Smooth muscle cell (in vitro differentiated cells): ENCODE measurements around the gene PRTFDC1. TPM values are rescaled to one million over a fixed set of nuclear protein-coding genes. Genes with fewer than 3 reads are reported as not detected.
A peak's percentile ranks its signal among the peaks of the same experiment; 100 is the strongest.

ENCODE experiments used
- DNase-seq: peaks from one replicate; lab custom pipeline; 2025; ENCODE audit not compliant: unreplicated experiment; lab: John Stamatoyannopoulos, UW
- H2AFZ ChIP-seq: fragments of 200-600 bp; sonication (generic); 2 replicates; pipeline ENCODE4 v1.6.0; 2016; ENCODE audit warnings: antibody characterized with exemption, low read depth, mild to moderate bottlenecking
- H3F3A ChIP-seq: fragments of 200-600 bp; sonication (generic); 2 replicates; pipeline ENCODE4 v1.6.0; 2017; ENCODE audit warnings: antibody characterized with exemption, low read depth
- H3K27ac ChIP-seq: fragments of 200-600 bp; sonication (generic); 2 replicates; pipeline ENCODE4 v1.5.1; 2016; ENCODE audit warnings: low read depth, mild to moderate bottlenecking
- H3K27me3 ChIP-seq: fragments of 200-600 bp; sonication (generic); 2 replicates; pipeline ENCODE4 v1.6.1; 2016; ENCODE audit warnings: low read depth, mild to moderate bottlenecking
- H3K36me3 ChIP-seq: fragments of 200-600 bp; sonication (generic); 2 replicates; pipeline ENCODE4 v1.5.1; 2016; ENCODE audit warnings: low read depth
- H3K4me1 ChIP-seq: fragments of 200-600 bp; sonication (generic); 2 replicates; pipeline ENCODE4 v1.5.1; 2016; ENCODE audit warnings: low read depth
- H3K4me2 ChIP-seq: fragments of 200-600 bp; sonication (generic); 2 replicates; pipeline ENCODE4 v1.6.0; 2016; ENCODE audit warnings: mild to moderate bottlenecking
- H3K4me3 ChIP-seq: fragments of 200-600 bp; sonication (generic); 2 replicates; pipeline ENCODE4 v1.5.1; 2016; ENCODE audit warnings: mild to moderate bottlenecking
- H3K79me2 ChIP-seq: fragments of 200-600 bp; sonication (generic); 2 replicates; pipeline ENCODE4 v1.6.0; 2016; ENCODE audit warnings: low read depth, mild to moderate bottlenecking
- H3K9ac ChIP-seq: fragments of 200-600 bp; sonication (generic); 2 replicates; pipeline ENCODE4 v1.6.0; 2016; ENCODE audit warnings: low read depth
- H3K9me3 ChIP-seq: fragments of 200-600 bp; sonication (generic); replicated peaks from 2 replicates; pipeline ENCODE4 v1.5.1; 2016; ENCODE audit warnings: low read depth
- H4K20me1 ChIP-seq: fragments of 200-600 bp; sonication (generic); 2 replicates; pipeline ENCODE4 v1.6.0; 2016; ENCODE audit warnings: low read depth
- WGBS: methylation state at CpG from one replicate; pipeline ENCODE4 v1.1.7; 2016; ENCODE audit warnings: low lambda C conversion rate; 5-methylcytosine and 5-hydroxymethylcytosine counted together
- polyA plus RNA-seq: library from polyadenylated mRNA; unstranded; fragments of >200 nt; fragmentation: Nextera tagmentation; extraction: Ambion mirVana; gene quantifications from 2 replicates; pipeline ENCODE4 v1.2.1, GENCODE V29; 2016
- total RNA-seq: library from RNA; depleted of rRNA; stranded (reverse); fragments of >200 nt; gene quantifications from 2 replicates; pipeline ENCODE4 v1.2.3, GENCODE V29; 2014
- TF ChIP-seq, protein P1 (sequence below): fragments of 200-600 bp; sonication (generic); IDR thresholded peaks from 2 replicates; pipeline ENCODE4 v1.5.1; 2017; ENCODE audit warnings: borderline replicate concordance, mild to moderate bottlenecking, antibody characterized with exemption; ENCODE audit not compliant: insufficient read depth, poor library complexity, severe bottlenecking

PRTFDC1 gene
- total and polyA plus RNA-seq, 2 experiments from 2014 or later = 10.2 to 11.9 TPM

DNA sequence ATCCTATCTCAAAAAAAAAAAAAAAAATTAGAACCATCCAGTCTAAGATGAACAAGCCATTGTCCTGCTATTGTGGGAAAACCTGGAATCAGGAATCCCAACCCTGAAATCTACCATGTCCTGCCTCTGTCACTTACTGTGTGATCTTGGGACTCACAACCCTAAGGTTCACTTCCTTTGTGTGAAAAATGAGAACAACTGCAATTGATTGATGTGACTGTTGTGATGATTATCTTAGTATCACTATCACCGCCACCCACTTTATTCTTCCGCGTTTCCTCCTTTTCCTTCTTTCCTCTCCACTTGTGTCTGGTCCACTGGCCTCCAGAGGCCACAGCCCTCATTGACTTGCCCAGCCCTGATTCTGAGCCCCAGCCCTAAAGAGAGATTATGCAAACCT is 12.6 kb upstream of the PRTFDC1 start:
- Histone ChIP-seq H3K27ac (no peak overlapping the region), H2AFZ (no peak overlapping the region), H3K4me2 (no peak overlapping the region), H4K20me1 (no peaks in the 10 kb centered on the region), H3K9me3 (no peaks in the 10 kb centered on the region), H3K27me3 (no peaks in the 10 kb centered on the region), H3K36me3 (no peaks in the 10 kb centered on the region), H3K4me1 (no peaks in the 10 kb centered on the region), H3K9ac (no peak overlapping the region), H3K4me3 (no peak overlapping the region), H3K79me2 (no peaks in the 10 kb centered on the region), H3F3A (no peaks in the 10 kb centered on the region)
- 98% methylated on average over 3 of the region's 3 CpGs for WGBS
- TF ChIP-seq, protein P1, sequence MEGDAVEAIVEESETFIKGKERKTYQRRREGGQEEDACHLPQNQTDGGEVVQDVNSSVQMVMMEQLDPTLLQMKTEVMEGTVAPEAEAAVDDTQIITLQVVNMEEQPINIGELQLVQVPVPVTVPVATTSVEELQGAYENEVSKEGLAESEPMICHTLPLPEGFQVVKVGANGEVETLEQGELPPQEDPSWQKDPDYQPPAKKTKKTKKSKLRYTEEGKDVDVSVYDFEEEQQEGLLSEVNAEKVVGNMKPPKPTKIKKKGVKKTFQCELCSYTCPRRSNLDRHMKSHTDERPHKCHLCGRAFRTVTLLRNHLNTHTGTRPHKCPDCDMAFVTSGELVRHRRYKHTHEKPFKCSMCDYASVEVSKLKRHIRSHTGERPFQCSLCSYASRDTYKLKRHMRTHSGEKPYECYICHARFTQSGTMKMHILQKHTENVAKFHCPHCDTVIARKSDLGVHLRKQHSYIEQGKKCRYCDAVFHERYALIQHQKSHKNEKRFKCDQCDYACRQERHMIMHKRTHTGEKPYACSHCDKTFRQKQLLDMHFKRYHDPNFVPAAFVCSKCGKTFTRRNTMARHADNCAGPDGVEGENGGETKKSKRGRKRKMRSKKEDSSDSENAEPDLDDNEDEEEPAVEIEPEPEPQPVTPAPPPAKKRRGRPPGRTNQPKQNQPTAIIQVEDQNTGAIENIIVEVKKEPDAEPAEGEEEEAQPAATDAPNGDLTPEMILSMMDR = no peak
- no peak for DNase-seq

DNA sequence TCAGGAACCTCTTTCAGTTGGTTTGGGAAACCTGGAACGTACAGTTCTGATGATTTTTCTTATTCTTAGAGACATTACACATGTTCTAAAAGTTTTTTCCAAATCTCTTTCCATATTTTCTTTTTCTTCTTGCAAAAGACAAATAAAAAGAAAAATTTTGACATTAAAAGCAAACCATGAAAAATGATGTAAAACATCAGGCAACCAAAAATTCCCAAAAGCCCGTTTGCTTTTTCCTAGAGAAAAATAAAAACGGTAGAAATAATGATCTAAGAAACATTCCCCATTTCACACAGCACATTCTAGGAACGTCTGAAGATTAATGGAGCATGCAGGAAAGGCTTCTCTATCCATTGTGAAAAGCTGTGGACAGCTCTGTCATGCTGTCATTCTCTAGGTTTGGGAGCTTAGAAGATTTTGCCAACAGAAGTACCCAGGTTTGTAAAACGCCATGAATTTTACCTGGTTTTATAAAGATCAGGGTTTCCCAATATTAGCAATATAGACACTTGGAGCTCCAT is 11.2 kb upstream of the PRTFDC1 start:
- Histone ChIP-seq H3K9me3 (no peaks in the 10 kb centered on the region), H3K4me1 (peaks cover 8% of the 10 kb centered on the region), H2AFZ (no peak overlapping the region), H4K20me1 (no peaks in the 10 kb centered on the region), H3K4me2 (no peak overlapping the region), H3F3A (peaks cover under 1% of the 10 kb centered on the region), H3K9ac (no peak overlapping the region), H3K36me3 (no peaks in the 10 kb centered on the region), H3K27me3 (no peaks in the 10 kb centered on the region), H3K79me2 (no peaks in the 10 kb centered on the region), H3K4me3 (no peak overlapping the region), H3K27ac (peak overlapping the region; percentile 73)
- 71% methylated on average over 5 of the region's 5 CpGs for WGBS
- DNase-seq = no peak
- TF ChIP-seq, protein P1 = no peak

DNA sequence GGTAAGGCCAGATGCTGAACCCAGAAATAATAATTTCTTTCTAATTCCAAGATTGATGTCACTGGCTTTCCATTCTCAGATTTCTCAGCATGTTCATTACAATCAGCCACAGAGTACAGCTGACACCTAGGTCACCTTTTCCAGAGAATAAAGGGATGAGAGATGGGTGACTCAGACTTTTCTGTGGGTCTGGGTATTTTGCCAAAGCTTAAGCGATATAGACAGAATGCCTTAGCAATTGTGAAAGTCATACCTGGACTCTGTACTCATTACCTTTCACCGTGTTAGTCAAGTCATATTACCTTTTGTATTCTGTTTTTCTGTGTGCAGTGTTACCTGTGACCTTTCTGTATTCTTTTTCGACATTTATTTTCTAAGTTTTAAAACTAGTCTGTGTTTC is 10.6 kb upstream of the PRTFDC1 start:
- TF ChIP-seq, protein P1 = no peak
- 61% methylated on average over 3 of the region's 3 CpGs for WGBS
- no peaks in the 10 kb centered on the region for H3K27me3 ChIP-seq
- no peaks in the 10 kb centered on the region for H3K36me3 ChIP-seq
- no peak overlapping the region for H3K4me3 ChIP-seq
- H3K27ac ChIP-seq = peak overlapping the region; percentile 73
- H2AFZ ChIP-seq = no peak overlapping the region
- no peak overlapping the region for H3K9ac ChIP-seq
- DNase-seq = no peak
- H3K9me3 ChIP-seq = no peaks in the 10 kb centered on the region
- H3K79me2 ChIP-seq = no peaks in the 10 kb centered on the region
- peaks cover 4% of the 10 kb centered on the region for H3F3A ChIP-seq
- H3K4me2 ChIP-seq = no peak overlapping the region
- peaks cover 14% of the 10 kb centered on the region for H3K4me1 ChIP-seq
- H4K20me1 ChIP-seq = no peaks in the 10 kb centered on the region

DNA sequence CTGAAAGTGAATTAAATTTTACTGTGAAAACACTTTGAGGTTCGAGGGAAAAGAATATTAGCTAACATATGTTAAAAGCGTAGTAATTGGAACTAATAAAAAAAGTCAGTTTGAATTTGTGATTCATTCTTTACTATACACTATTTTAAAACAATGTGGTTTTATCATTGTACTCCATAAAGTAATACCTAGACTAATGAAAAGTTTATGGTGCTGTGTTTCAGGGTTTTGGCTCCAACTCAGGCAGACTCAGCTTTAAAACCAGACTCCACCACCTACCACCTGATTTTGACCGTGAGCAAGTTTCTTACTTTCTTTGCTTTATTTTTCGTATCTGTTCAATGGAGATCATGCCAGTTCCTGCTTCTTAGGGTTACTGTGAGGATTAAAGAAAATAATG is 9.2 kb upstream of the PRTFDC1 start:
- H3K4me3 ChIP-seq = no peak overlapping the region
- H3K4me2 ChIP-seq = no peak overlapping the region
- no peaks in the 10 kb centered on the region for H4K20me1 ChIP-seq
- DNase-seq = no peak
- H3K4me1 ChIP-seq = peaks cover 14% of the 10 kb centered on the region
- H3K27me3 ChIP-seq = no peaks in the 10 kb centered on the region
- H3K79me2 ChIP-seq = no peaks in the 10 kb centered on the region
- no peaks in the 10 kb centered on the region for H3K36me3 ChIP-seq
- no peak overlapping the region for H3K27ac ChIP-seq
- H2AFZ ChIP-seq = no peak overlapping the region
- no peak overlapping the region for H3K9ac ChIP-seq
- WGBS = 94% methylated on average over 4 of the region's 4 CpGs
- TF ChIP-seq, protein P1 = no peak
- peaks cover 4% of the 10 kb centered on the region for H3F3A ChIP-seq
- H3K9me3 ChIP-seq = no peaks in the 10 kb centered on the region
